ENCODE results near the gene MKKS.
A peak's percentile ranks its signal among the peaks of the same experiment; 100 is the strongest.

MKKS gene

GRCh38 chr20:10433623-10434466, at the start of gene MKKS:
Gene MKKS (minus strand): TSS chr20:10434222. CDS start chr20:10413514, 20,708 bp downstream.
- Histone ChIP-seq H3K36me3 (peaks cover 2% of the 10 kb centered on the region; the same call in 1 of the 2 replicates), H3K27me3 (ENCODE audit: insufficient read depth, low read depth, severe bottlenecking) (no peaks in the 10 kb centered on the region), H3K27ac (peak within 1 kb of the TSS; percentile 97), H3K4me3 (ENCODE audit: low read depth, low read length) (peak within 1 kb of the TSS; percentile 82), H3K9me3 (ENCODE audit: severe bottlenecking) (no peaks in the 10 kb centered on the region)
- peak; percentile 92 for DNase-seq
- TF ChIP-seq CTCF (IDR thresholded peaks at IDR 0.05; ENCODE audit: low read depth, low read length): no peak

GRCh38 chr20:10483691-10484090, 49.7 kb upstream of the MKKS start:
- no peak for DNase-seq
- H3K4me3 ChIP-seq (ENCODE audit: low read depth, low read length): no peak overlapping the region
- no peak for TF ChIP-seq CTCF (IDR thresholded peaks at IDR 0.05; ENCODE audit: low read depth, low read length)
- H3K9me3 ChIP-seq (ENCODE audit: severe bottlenecking): no peaks in the 10 kb centered on the region
- no peaks in the 10 kb centered on the region for H3K27me3 ChIP-seq (ENCODE audit: insufficient read depth, low read depth, severe bottlenecking)
- no peak overlapping the region for H3K27ac ChIP-seq
- H3K36me3 ChIP-seq: no peaks in the 10 kb centered on the region

DNA sequence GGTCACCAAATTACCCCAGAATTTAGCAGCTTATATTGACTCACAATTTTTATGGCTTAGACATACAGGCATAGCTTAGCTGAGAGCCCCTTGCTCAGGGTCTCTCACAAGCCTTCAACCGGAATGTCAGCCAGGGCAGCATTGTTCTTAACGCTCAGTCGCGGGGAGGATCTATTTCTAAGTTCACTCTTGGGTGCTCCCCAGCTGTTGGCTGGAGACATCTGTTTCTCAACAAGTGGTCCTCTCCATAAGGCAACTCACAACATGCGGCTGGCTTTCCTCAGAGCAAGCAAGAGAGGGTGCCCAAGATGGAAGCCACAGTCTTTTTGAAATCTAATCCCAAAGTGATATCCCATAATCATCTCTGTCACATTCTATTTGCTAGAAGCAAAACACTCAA, 47.7 kb upstream of the MKKS start:
- Histone ChIP-seq H3K4me3 (ENCODE audit: low read depth, low read length) (no peak overlapping the region), H3K36me3 (no peaks in the 10 kb centered on the region), H3K27me3 (ENCODE audit: insufficient read depth, low read depth, severe bottlenecking) (no peaks in the 10 kb centered on the region), H3K9me3 (ENCODE audit: severe bottlenecking) (no peaks in the 10 kb centered on the region), H3K27ac (no peak overlapping the region)
- DNase-seq: no peak
- TF ChIP-seq CTCF (IDR thresholded peaks at IDR 0.05; ENCODE audit: low read depth, low read length): no peak

DNA sequence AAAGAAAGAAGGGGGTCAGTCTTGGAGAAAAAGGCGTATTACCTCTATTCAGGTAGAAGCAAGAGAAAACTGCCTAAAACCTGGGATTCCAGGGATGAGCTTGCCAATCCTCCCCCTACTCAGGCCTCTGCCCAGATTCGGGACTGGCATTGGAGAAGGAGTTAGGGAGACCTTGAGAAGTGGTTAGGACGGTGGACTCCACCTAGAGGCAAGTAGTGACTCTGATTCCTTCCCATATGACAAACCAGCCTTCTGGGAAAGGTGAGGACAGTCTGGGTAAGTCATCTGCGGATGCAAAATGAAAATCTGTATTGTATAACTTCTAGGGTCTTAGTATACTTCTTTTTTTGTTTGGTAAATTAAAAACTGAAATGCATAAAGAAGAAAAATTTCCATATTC, 44.9 kb upstream of the MKKS start:
- no peak for DNase-seq
- 0 out of 2 replicates have a peak, but pooled peaks have one; percentile 17 for TF ChIP-seq CTCF (IDR thresholded peaks at IDR 0.05; ENCODE audit: low read depth, low read length)
- H3K27me3 ChIP-seq (ENCODE audit: insufficient read depth, low read depth, severe bottlenecking): no peaks in the 10 kb centered on the region
- H3K4me3 ChIP-seq (ENCODE audit: low read depth, low read length): no peak overlapping the region
- no peaks in the 10 kb centered on the region for H3K9me3 ChIP-seq (ENCODE audit: severe bottlenecking)
- H3K36me3 ChIP-seq: no peaks in the 10 kb centered on the region
- H3K27ac ChIP-seq: no peak overlapping the region

DNA sequence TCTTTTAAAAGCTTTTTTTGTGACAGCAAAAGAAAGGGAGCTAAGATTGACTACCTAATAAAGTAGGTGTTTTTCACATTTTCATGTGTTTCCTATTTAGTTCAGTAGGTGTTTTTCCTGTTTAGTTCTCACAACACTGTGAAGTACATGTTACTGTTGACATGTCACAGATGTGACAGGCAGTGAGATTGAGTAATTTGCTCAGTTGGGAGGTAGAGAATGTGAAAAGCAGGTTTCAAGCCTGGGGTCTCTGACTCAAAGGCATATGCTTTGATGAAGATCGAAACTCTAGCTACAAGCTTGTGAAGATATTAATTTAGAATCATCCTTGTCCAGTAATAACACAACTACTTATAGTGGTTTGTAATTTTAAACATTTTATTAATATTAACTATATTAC, 44.2 kb upstream of the MKKS start:
- H3K27ac ChIP-seq: no peak overlapping the region
- H3K4me3 ChIP-seq (ENCODE audit: low read depth, low read length): no peak overlapping the region
- no peaks in the 10 kb centered on the region for H3K27me3 ChIP-seq (ENCODE audit: insufficient read depth, low read depth, severe bottlenecking)
- no peak for DNase-seq
- TF ChIP-seq CTCF (IDR thresholded peaks at IDR 0.05; ENCODE audit: low read depth, low read length): no peak
- H3K36me3 ChIP-seq: no peaks in the 10 kb centered on the region
- H3K9me3 ChIP-seq (ENCODE audit: severe bottlenecking): no peaks in the 10 kb centered on the region
